ENCODE measurements around the gene ZNF836. TPM values are rescaled to one million over a fixed set of nuclear protein-coding genes. Genes with fewer than 3 reads are reported as not detected.
A peak's percentile ranks its signal among the peaks of the same experiment; 100 is the strongest.

The ZNF836 gene
- polyA plus RNA-seq, 2 of the 4 experiments (the other 2 are of a cell fraction): 0.81 to 0.85 TPM

DNA sequence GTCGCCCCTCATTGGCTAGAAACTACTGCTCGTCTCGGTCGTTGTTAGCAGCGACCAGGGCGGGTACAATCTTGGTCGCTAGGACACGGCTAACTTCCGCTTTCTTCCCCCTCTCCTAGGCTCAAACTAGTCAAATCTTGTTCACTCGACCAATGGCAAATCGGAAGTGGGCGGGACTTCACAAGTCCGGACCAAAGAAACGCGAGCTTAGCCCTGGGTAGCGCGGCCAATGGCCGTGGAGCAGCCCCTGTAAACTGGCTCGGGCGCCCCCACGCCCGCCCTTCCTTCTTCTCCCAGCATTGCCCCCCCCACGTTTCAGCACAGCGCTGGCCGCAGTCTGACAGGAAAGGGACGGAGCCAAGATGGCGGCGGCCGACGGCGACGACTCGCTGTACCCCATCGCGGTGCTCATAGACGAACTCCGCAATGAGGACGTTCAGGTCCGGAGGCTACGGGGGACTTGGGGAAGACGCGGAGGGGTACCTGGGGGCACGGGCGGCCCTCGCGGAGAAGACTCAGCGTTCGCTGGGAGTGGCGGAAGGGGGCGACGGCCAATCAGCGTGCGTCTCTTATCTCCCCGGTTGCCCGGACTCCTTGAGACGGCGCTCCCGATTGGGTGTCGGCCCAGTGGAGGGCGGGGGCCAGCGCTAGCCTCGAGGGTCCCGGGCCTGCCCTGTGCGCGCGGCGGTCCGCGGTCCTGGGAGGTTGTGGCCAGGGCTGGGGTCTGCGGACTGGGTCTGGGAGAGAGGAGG lies 18.5 kb upstream of the ZNF836 start, which contains the start of gene PPP2R1A:
Gene PPP2R1A (plus strand): TSS at position 318 of the 752 bp plus-strand sequence. CDS start 45 bp downstream, at position 363.
- H3K27ac ChIP-seq: peak within 1 kb of the TSS; percentile 88 to 94

DNA sequence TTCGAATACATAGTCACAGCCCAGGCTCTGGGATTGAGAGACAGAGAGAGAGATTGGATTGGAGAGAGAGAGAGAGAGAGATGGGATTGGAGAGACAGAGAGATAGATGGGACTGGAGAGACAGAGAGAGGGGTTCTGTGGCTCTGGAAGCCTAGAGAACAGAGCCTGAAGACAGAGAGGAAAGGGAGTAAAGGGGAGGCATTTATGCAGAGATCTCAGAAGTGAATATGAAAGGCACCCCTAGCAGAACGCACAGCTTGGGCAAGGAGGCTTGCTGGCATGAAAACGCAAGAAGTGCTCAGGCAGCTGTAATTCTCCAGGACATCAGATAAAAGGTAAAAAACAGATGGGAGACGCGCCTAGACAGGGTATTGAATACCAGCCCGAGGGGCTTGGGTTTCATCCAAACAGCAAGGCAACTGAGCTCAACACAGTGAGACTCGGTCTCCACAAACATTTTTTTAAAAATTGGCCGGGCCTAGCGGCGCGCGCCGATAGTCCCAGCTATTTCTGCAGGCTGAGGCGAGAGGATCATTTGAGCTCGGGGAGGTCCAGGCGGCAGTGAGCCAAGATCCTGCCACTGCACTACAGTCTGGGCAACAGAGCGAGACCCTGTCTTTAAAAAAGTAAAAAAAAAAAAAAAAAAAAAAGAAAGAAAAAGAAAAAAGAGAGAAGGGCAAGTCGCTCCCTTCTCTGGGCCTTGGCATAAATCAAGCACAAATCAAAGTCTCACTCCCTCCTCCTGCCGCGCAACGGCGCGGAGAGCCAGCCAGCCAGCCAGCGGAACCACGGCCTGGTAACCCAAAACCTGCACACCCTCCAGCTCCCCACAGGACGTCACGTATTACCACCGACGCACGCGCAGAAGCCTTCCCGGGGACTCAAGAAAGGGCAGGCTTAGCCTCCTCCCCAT lies 17.7 kb upstream of the ZNF836 start:
- Histone ChIP-seq H3K4me2 (peak overlapping the region; percentile 66), H3K9me3 (peaks cover 74% of the 10 kb centered on the region), H3K27ac (peak overlapping the region; percentile 71 to 76), H3K4me3 (peak overlapping the region; percentile 42), H3K4me1 (0 out of 3 replicates have a peak, but pooled peaks cover 7% of the 10 kb centered on the region)
- ChIA-PET POLR2A (interaction anchor here (0.6 to 1.8 kb wide), 17 partner anchors 9 to 1332 kb away, joined by 3 to 12 read pairs (median 6); partner anchors contain the start of genes ZNF432, ZNF614 and ZNF765), CTCF (interaction anchor here (0.6 kb wide), 1 partner anchor 177 kb away, joined by 5 read pairs; no protein-coding TSS in a partner anchor)
- peak in 1 of 2 experiments; percentile 11 for DNase-seq (ENCODE audit: low read depth in 1 of 2, low spot score in 1 of 2)
- no peak for ATAC-seq
- 16% methylated on average over 32 of the region's 32 CpGs for WGBS (ENCODE audit: missing lambda C conversion rate)
- peak; percentile 99 for FAIRE-seq
- TF ChIP-seq EP300 (IDR thresholded peaks at IDR 0.05): no peak
- TF ChIP-seq, protein P1, sequence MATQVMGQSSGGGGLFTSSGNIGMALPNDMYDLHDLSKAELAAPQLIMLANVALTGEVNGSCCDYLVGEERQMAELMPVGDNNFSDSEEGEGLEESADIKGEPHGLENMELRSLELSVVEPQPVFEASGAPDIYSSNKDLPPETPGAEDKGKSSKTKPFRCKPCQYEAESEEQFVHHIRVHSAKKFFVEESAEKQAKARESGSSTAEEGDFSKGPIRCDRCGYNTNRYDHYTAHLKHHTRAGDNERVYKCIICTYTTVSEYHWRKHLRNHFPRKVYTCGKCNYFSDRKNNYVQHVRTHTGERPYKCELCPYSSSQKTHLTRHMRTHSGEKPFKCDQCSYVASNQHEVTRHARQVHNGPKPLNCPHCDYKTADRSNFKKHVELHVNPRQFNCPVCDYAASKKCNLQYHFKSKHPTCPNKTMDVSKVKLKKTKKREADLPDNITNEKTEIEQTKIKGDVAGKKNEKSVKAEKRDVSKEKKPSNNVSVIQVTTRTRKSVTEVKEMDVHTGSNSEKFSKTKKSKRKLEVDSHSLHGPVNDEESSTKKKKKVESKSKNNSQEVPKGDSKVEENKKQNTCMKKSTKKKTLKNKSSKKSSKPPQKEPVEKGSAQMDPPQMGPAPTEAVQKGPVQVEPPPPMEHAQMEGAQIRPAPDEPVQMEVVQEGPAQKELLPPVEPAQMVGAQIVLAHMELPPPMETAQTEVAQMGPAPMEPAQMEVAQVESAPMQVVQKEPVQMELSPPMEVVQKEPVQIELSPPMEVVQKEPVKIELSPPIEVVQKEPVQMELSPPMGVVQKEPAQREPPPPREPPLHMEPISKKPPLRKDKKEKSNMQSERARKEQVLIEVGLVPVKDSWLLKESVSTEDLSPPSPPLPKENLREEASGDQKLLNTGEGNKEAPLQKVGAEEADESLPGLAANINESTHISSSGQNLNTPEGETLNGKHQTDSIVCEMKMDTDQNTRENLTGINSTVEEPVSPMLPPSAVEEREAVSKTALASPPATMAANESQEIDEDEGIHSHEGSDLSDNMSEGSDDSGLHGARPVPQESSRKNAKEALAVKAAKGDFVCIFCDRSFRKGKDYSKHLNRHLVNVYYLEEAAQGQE (IDR thresholded peaks at IDR 0.05): no peak
- TF ChIP-seq CHD4 (IDR thresholded peaks at IDR 0.05; ENCODE audit: borderline replicate concordance): no peak
- no peak for TF ChIP-seq ZNF302 (CRISPR knock-in tag; IDR thresholded peaks at IDR 0.05)
- TF ChIP-seq TFCP2L1 (CRISPR knock-in tag; IDR thresholded peaks at IDR 0.05): no peak
- no peak for TF ChIP-seq NFE2L2 (conservative IDR thresholded peaks at IDR 0.05; ENCODE audit: low read length)
- TF ChIP-seq, protein P2, sequence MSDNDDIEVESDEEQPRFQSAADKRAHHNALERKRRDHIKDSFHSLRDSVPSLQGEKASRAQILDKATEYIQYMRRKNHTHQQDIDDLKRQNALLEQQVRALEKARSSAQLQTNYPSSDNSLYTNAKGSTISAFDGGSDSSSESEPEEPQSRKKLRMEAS (IDR thresholded peaks at IDR 0.05): peak; percentile 44
- no peak for TF ChIP-seq ZSCAN20 (CRISPR knock-in tag; IDR thresholded peaks at IDR 0.05)
- TF ChIP-seq TP53 (CRISPR knock-in tag; IDR thresholded peaks at IDR 0.05): no peak
- TF ChIP-seq MYC (IDR thresholded peaks at IDR 0.05; ENCODE audit: borderline replicate concordance, low read length): no peak

More for the DNA sequence above, 18.5 kb upstream of the ZNF836 start, which contains the start of gene PPP2R1A:
- FAIRE-seq (no peak), ATAC-seq (peak; percentile 96), DNase-seq (ENCODE audit: low read depth in 1 of 2, low spot score in 1 of 2) (peak; percentile 97 to 100)
- WGBS (ENCODE audit: missing lambda C conversion rate): 3% methylated on average over 22 of the region's 70 CpGs
- Histone ChIP-seq H3K9me3 (peaks cover 77% of the 10 kb centered on the region), H3K4me2 (peak within 1 kb of the TSS; percentile 92), H3K4me3 (peak within 1 kb of the TSS; percentile 80), H3K4me1 (0 out of 3 replicates have a peak, but pooled peaks cover 7% of the 10 kb centered on the region)
- peak; percentile 75 for TF ChIP-seq PHF8 (IDR thresholded peaks at IDR 0.05; ENCODE audit: borderline replicate concordance, low read depth)
- TF ChIP-seq RARB (CRISPR knock-in tag; IDR thresholded peaks at IDR 0.05): no peak
- TF ChIP-seq GATA3 (IDR thresholded peaks at IDR 0.05; ENCODE audit: borderline replicate concordance): no peak
- peak; percentile 53; the same call in 1 of the 2 replicates for TF ChIP-seq MAZ (IDR thresholded peaks at IDR 0.05; ENCODE audit: borderline replicate concordance, low read depth, low read length)
- no peak for TF ChIP-seq HOXB5 (CRISPR knock-in tag; IDR thresholded peaks at IDR 0.05)
- TF ChIP-seq CEBPB (IDR thresholded peaks at IDR 0.05): no peak
- TF ChIP-seq, protein P3, sequence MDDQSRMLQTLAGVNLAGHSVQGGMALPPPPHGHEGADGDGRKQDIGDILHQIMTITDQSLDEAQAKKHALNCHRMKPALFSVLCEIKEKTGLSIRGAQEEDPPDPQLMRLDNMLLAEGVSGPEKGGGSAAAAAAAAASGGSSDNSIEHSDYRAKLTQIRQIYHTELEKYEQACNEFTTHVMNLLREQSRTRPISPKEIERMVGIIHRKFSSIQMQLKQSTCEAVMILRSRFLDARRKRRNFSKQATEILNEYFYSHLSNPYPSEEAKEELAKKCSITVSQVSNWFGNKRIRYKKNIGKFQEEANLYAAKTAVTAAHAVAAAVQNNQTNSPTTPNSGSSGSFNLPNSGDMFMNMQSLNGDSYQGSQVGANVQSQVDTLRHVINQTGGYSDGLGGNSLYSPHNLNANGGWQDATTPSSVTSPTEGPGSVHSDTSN (IDR thresholded peaks at IDR 0.05): no peak
- TF ChIP-seq SREBF2 (IDR thresholded peaks at IDR 0.05): peak; percentile 40; the same call in 1 of the 2 replicates
- no peak for TF ChIP-seq ZSCAN20 (CRISPR knock-in tag; IDR thresholded peaks at IDR 0.05)
- 0 out of 2 replicates have a peak, but pooled peaks have one; percentile 10 for TF ChIP-seq ZC3H11A (IDR thresholded peaks at IDR 0.05)
- TF ChIP-seq BHLHE40 (IDR thresholded peaks at IDR 0.05; ENCODE audit: low read depth, low read length): no peak
- TF ChIP-seq, protein P4, sequence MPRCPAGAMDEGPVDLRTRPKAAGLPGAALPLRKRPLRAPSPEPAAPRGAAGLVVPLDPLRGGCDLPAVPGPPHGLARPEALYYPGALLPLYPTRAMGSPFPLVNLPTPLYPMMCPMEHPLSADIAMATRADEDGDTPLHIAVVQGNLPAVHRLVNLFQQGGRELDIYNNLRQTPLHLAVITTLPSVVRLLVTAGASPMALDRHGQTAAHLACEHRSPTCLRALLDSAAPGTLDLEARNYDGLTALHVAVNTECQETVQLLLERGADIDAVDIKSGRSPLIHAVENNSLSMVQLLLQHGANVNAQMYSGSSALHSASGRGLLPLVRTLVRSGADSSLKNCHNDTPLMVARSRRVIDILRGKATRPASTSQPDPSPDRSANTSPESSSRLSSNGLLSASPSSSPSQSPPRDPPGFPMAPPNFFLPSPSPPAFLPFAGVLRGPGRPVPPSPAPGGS (IDR thresholded peaks at IDR 0.05): peak; percentile 72; the same call in 2 of the 3 replicates
- TF ChIP-seq TFCP2L1 (CRISPR knock-in tag; IDR thresholded peaks at IDR 0.05): no peak
- TF ChIP-seq RFX5 (IDR thresholded peaks at IDR 0.05): peak; percentile 74; the same call in 1 of the 2 replicates
- TF ChIP-seq, protein P2 (IDR thresholded peaks at IDR 0.05): peak; percentile 89
- no peak for TF ChIP-seq ZFP36 (IDR thresholded peaks at IDR 0.05; ENCODE audit: borderline replicate concordance, partially characterized antibody)
- TF ChIP-seq POLR2AphosphoS2 (conservative IDR thresholded peaks at IDR 0.05; ENCODE audit: low read length): no peak
- TF ChIP-seq POLR2A (IDR thresholded peaks at IDR 0.05; ENCODE audit: low read length): peak; percentile 64
- TF ChIP-seq JUN (IDR thresholded peaks at IDR 0.05): peak; percentile 66 to 88
- no peak for TF ChIP-seq NR3C1 (IDR thresholded peaks at IDR 0.05)
- no peak for TF ChIP-seq FOSL2 (IDR thresholded peaks at IDR 0.05)
- no peak for TF ChIP-seq FOSL2 (CRISPR knock-in tag; IDR thresholded peaks at IDR 0.05)
- TF ChIP-seq, protein P5, sequence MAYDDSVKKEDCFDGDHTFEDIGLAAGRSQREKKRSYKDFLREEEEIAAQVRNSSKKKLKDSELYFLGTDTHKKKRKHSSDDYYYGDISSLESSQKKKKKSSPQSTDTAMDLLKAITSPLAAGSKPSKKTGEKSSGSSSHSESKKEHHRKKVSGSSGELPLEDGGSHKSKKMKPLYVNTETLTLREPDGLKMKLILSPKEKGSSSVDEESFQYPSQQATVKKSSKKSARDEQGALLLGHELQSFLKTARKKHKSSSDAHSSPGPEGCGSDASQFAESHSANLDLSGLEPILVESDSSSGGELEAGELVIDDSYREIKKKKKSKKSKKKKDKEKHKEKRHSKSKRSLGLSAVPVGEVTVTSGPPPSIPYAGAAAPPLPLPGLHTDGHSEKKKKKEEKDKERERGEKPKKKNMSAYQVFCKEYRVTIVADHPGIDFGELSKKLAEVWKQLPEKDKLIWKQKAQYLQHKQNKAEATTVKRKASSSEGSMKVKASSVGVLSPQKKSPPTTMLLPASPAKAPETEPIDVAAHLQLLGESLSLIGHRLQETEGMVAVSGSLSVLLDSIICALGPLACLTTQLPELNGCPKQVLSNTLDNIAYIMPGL (CRISPR knock-in tag; IDR thresholded peaks at IDR 0.05; ENCODE audit: borderline replicate concordance): no peak
- no peak for TF ChIP-seq TP53 (CRISPR knock-in tag; IDR thresholded peaks at IDR 0.05)
- no peak for TF ChIP-seq RNF2 (IDR thresholded peaks at IDR 0.05; ENCODE audit: borderline replicate concordance, low read depth)
- TF ChIP-seq CBX2 (IDR thresholded peaks at IDR 0.05; ENCODE audit: borderline replicate concordance, low read depth): no peak
- TF ChIP-seq EHMT2 (IDR thresholded peaks at IDR 0.05; ENCODE audit: low read depth): no peak
- ChIA-PET POLR2A (interaction anchor here (0.6 to 1.8 kb wide), 15 partner anchors 8 to 1331 kb away, joined by 3 to 12 read pairs (median 6); partner anchors contain the start of genes ZNF432 and ZNF614), CTCF (interaction anchor here (0.6 kb wide), 1 partner anchor 178 kb away, joined by 5 read pairs; no protein-coding TSS in a partner anchor)

Measured in A549 (cell line).